ENCODE data around the gene TOLLIP.
"Not testable (repeated sequence)": the region's sequence is repeated elsewhere in the genome, so short reads cannot be mapped to it uniquely, and the experiment has no call there.

Gene TOLLIP

GRCh38 chr11:1246301-1246700 lies 63.1 kb downstream of the TOLLIP start:
- not testable (repeated sequence) for DNase-seq (ENCODE audit: low read depth in 2 of 2)

GRCh38 chr11:1245717-1246116 lies 63.7 kb downstream of the TOLLIP start:
- DNase-seq (ENCODE audit: low read depth in 2 of 2) = not testable (repeated sequence)

- not testable (repeated sequence) for DNase-seq (ENCODE audit: low read depth in 2 of 2)
These were observed 64.9 kb downstream of the TOLLIP start for GRCh38 chr11:1244557-1244956.

- DNase-seq (ENCODE audit: low read depth in 2 of 2) = not testable (repeated sequence)
These were observed 65.9 kb downstream of the TOLLIP start for GRCh38 chr11:1243521-1243920.

GRCh38 chr11:1242751-1243150 lies 66.7 kb downstream of the TOLLIP start:
- not testable (repeated sequence) for DNase-seq (ENCODE audit: low read depth in 2 of 2)

GRCh38 chr11:1242289-1242688 lies 67.1 kb downstream of the TOLLIP start:
- no peak for DNase-seq (ENCODE audit: low read depth in 2 of 2)

GRCh38 chr11:1241706-1242105 lies 67.7 kb downstream of the TOLLIP start:
- no peak for DNase-seq (ENCODE audit: low read depth in 2 of 2)

GRCh38 chr11:1240771-1241170 lies 68.7 kb downstream of the TOLLIP start:
- DNase-seq (ENCODE audit: low read depth in 2 of 2) = no peak

GRCh38 chr11:1239596-1240205 lies 69.7 kb downstream of the TOLLIP start:
- no peak for DNase-seq (ENCODE audit: low read depth in 2 of 2)

GRCh38 chr11:1238767-1239595 lies 70.5 kb downstream of the TOLLIP start:
- no peak for DNase-seq (ENCODE audit: low read depth in 2 of 2)

GRCh38 chr11:1237851-1238250 lies 71.6 kb downstream of the TOLLIP start:
- DNase-seq (ENCODE audit: low read depth in 2 of 2) = no peak

- DNase-seq (ENCODE audit: low read depth in 2 of 2) = no peak
These were observed 72.3 kb downstream of the TOLLIP start for GRCh38 chr11:1237128-1237580.

- DNase-seq (ENCODE audit: low read depth in 2 of 2) = no peak
These were observed 72.9 kb downstream of the TOLLIP start for GRCh38 chr11:1236316-1237127.

GRCh38 chr11:1235901-1236315 lies 73.5 kb downstream of the TOLLIP start:
- no peak for DNase-seq (ENCODE audit: low read depth in 2 of 2)

GRCh38 chr11:1235306-1235900 lies 74.0 kb downstream of the TOLLIP start:
- no peak for DNase-seq (ENCODE audit: low read depth in 2 of 2)

GRCh38 chr11:1234771-1235305 lies 74.6 kb downstream of the TOLLIP start:
- no peak for DNase-seq (ENCODE audit: low read depth in 2 of 2)

- DNase-seq (ENCODE audit: low read depth in 2 of 2) = no peak
These were observed 75.2 kb downstream of the TOLLIP start for GRCh38 chr11:1234054-1234720.

GRCh38 chr11:1233351-1234053 lies 75.9 kb downstream of the TOLLIP start:
- DNase-seq (ENCODE audit: low read depth in 2 of 2) = no peak

GRCh38 chr11:1232883-1233321 lies 76.5 kb downstream of the TOLLIP start:
- DNase-seq (ENCODE audit: low read depth in 2 of 2) = no peak
